HG03442 (cell line): ENCODE results near the gene ELMO3.

Experiments
- ATAC-seq: cut with Tn5 transposase; IDR thresholded peaks from one replicate; pipeline ENCODE4 v1.9.1; 2021; ENCODE audit warnings: mild to moderate bottlenecking, moderate library complexity; ENCODE audit not compliant: unreplicated experiment

ELMO3 gene

GRCh38 chr16:67199011-67199807 is at the start of gene ELMO3:
ELMO3 (plus strand) TSS chr16:67199131; CDS start chr16:67199327, 196 bp downstream.
- no peak for ATAC-seq

- no peak for ATAC-seq
These were observed 49.5 kb upstream of the ELMO3 start for GRCh38 chr16:67149276-67150046.

- ATAC-seq: peak; percentile 42
These were observed 48.7 kb upstream of the ELMO3 start for GRCh38 chr16:67150047-67150832.

GRCh38 chr16:67150833-67151396 is 48.0 kb upstream of the ELMO3 start, which contains the start of gene B3GNT9:
B3GNT9 (minus strand) TSS chr16:67150998; CDS start chr16:67150485, 513 bp downstream.
- ATAC-seq: peak; percentile 49

GRCh38 chr16:67151431-67152097 is 47.4 kb upstream of the ELMO3 start:
- no peak for ATAC-seq

- ATAC-seq: no peak
These were observed 44.2 kb upstream of the ELMO3 start for GRCh38 chr16:67154578-67155294.

GRCh38 chr16:67155295-67156142 is 43.4 kb upstream of the ELMO3 start:
- ATAC-seq: no peak

GRCh38 chr16:67156143-67156844 is 42.6 kb upstream of the ELMO3 start:
- no peak for ATAC-seq

- no peak for ATAC-seq
These were observed 41.7 kb upstream of the ELMO3 start for GRCh38 chr16:67157106-67157748.

GRCh38 chr16:67157892-67158635 is 40.9 kb upstream of the ELMO3 start:
- ATAC-seq: no peak

- ATAC-seq: peak; percentile 41
These were observed 40.0 kb upstream of the ELMO3 start for GRCh38 chr16:67158637-67159600.

GRCh38 chr16:67161595-67162058 is 37.3 kb upstream of the ELMO3 start:
- ATAC-seq: no peak

GRCh38 chr16:67162506-67163163 is 36.3 kb upstream of the ELMO3 start:
- ATAC-seq: no peak

GRCh38 chr16:67163164-67163998 is 35.5 kb upstream of the ELMO3 start:
- no peak for ATAC-seq
